WTC11 (cell line): Measurements from ENCODE around the gene CARD19. TPM values are rescaled to one million over a fixed set of nuclear protein-coding genes. Genes with fewer than 3 reads are reported as not detected.

ENCODE experiments used
- ATAC-seq: fragments of 200-7000 bp; cut with Tn5 transposase; 2 replicates; pipeline ENCODE4 v1.10.0; 2021; ENCODE audit warnings: mild to moderate bottlenecking, moderate library complexity
- CTCF ChIA-PET: fragments of 300-600 bp; sonication (Branson Sonifier 250); formaldehyde crosslinking; loops from one replicate; lab custom pipeline; 2021; ENCODE audit warnings: antibody characterized with exemption; lab: Charles Lee
- POLR2A ChIA-PET: fragments of 350-600 bp; sonication (Branson Sonifier 250); formaldehyde crosslinking; loops from one replicate; lab custom pipeline; 2021; ENCODE audit warnings: antibody characterized with exemption; lab: Charles Lee
- DNase-seq: peaks from one replicate; pipeline ENCODE4 v3.0.0; 2021; ENCODE audit warnings: low spot score
- H3K27ac Mint-ChIP-seq: 2 replicates; pipeline ENCODE4 v1.8.0; 2021; ENCODE audit warnings: mixed read lengths
- H3K27me3 Mint-ChIP-seq: 2 replicates; pipeline ENCODE4 v1.8.0; 2021; ENCODE audit warnings: low read depth, mild to moderate bottlenecking, moderate library complexity, mixed read lengths
- H3K36me3 Mint-ChIP-seq: 2 replicates; pipeline ENCODE4 v1.8.0; 2021; ENCODE audit warnings: mixed read lengths
- H3K4me1 Mint-ChIP-seq: 2 replicates; pipeline ENCODE4 v1.8.0; 2022; ENCODE audit warnings: mixed read lengths
- H3K4me3 Mint-ChIP-seq: 2 replicates; pipeline ENCODE4 v1.8.0; 2021; ENCODE audit warnings: mild to moderate bottlenecking, moderate library complexity, mixed read lengths
- H3K9me3 Mint-ChIP-seq: 2 replicates; pipeline ENCODE4 v1.8.0; 2021; ENCODE audit warnings: mixed read lengths
- AFF4 ChIP-seq: sonication (generic); formaldehyde crosslinking; IDR thresholded peaks from 2 replicates; pipeline ENCODE4 v1.8.1; 2023; ENCODE audit warnings: mild to moderate bottlenecking, missing genetic modification reagents, borderline replicate concordance
- AR ChIP-seq: fragments of 250-450 bp; sonication (Bioruptor Pico); IDR thresholded peaks from 2 replicates; pipeline ENCODE4 v1.9.0; 2021; ENCODE audit warnings: mild to moderate bottlenecking
- ARID4B ChIP-seq: sonication (generic); formaldehyde crosslinking; IDR thresholded peaks from 2 replicates; pipeline ENCODE4 v1.8.0; 2023; ENCODE audit warnings: missing genetic modification reagents, mild to moderate bottlenecking, borderline replicate concordance
- CTCF ChIP-seq: fragments of 200-600 bp; IDR thresholded peaks from 2 replicates; pipeline ENCODE4 v1.8.0; 2022; ENCODE audit warnings: antibody characterized with exemption
- E2F4 ChIP-seq: sonication (generic); formaldehyde crosslinking; IDR thresholded peaks from 2 replicates; pipeline ENCODE4 v1.8.1; 2022; ENCODE audit warnings: low read depth, mild to moderate bottlenecking, moderate library complexity, missing genetic modification reagents, borderline replicate concordance
- ELF4 ChIP-seq: sonication (generic); formaldehyde crosslinking; IDR thresholded peaks from 2 replicates; pipeline ENCODE4 v1.8.1; 2022; ENCODE audit warnings: low read depth, mild to moderate bottlenecking, moderate library complexity, missing genetic modification reagents
- ERG ChIP-seq: fragments of 250-450 bp; sonication (Bioruptor Pico); IDR thresholded peaks from 2 replicates; pipeline ENCODE4 v1.8.0; 2021; ENCODE audit warnings: mild to moderate bottlenecking
- ETV6 ChIP-seq: sonication (generic); formaldehyde crosslinking; IDR thresholded peaks from 2 replicates; pipeline ENCODE4 v1.8.1; 2022; ENCODE audit warnings: mild to moderate bottlenecking, missing genetic modification reagents
- IRF2 ChIP-seq: sonication (generic); formaldehyde crosslinking; IDR thresholded peaks from 2 replicates; pipeline ENCODE4 v1.8.0; 2022; ENCODE audit warnings: low read depth, missing genetic modification reagents, borderline replicate concordance
- JUN ChIP-seq: sonication (generic); formaldehyde crosslinking; IDR thresholded peaks from 2 replicates; pipeline ENCODE4 v1.8.0; 2023; ENCODE audit warnings: mild to moderate bottlenecking, missing genetic modification reagents
- NFATC4 ChIP-seq: fragments of 250-450 bp; sonication (Bioruptor Pico); IDR thresholded peaks from 2 replicates; pipeline ENCODE4 v1.9.0; 2021; ENCODE audit warnings: mild to moderate bottlenecking
- PRRX2 ChIP-seq: fragments of 250-450 bp; sonication (Bioruptor Pico); IDR thresholded peaks from 2 replicates; pipeline ENCODE4 v1.8.0; 2021; ENCODE audit warnings: mild to moderate bottlenecking
- SMAD4 ChIP-seq: sonication (generic); formaldehyde crosslinking; IDR thresholded peaks from 2 replicates; pipeline ENCODE4 v1.8.0; 2022; ENCODE audit warnings: mild to moderate bottlenecking, missing genetic modification reagents
- TEAD4 ChIP-seq: sonication (generic); formaldehyde crosslinking; IDR thresholded peaks from 2 replicates; pipeline ENCODE4 v1.8.0; 2022; ENCODE audit warnings: mild to moderate bottlenecking, missing genetic modification reagents
- TP53 ChIP-seq: sonication (generic); formaldehyde crosslinking; IDR thresholded peaks from 2 replicates; pipeline ENCODE4 v1.8.1; 2023; ENCODE audit warnings: mild to moderate bottlenecking, missing genetic modification reagents
- ZNF263 ChIP-seq: sonication (generic); formaldehyde crosslinking; IDR thresholded peaks from 2 replicates; pipeline ENCODE4 v1.8.1; 2022; ENCODE audit warnings: low read depth, mild to moderate bottlenecking, moderate library complexity, missing genetic modification reagents
- ZNF512 ChIP-seq: sonication (generic); formaldehyde crosslinking; IDR thresholded peaks from 2 replicates; pipeline ENCODE4 v1.8.1; 2022; ENCODE audit warnings: missing genetic modification reagents, borderline replicate concordance
- ZSCAN18 ChIP-seq: fragments of 250-450 bp; sonication (Bioruptor Pico); IDR thresholded peaks from 2 replicates; pipeline ENCODE4 v2.1.2; 2022; ENCODE audit warnings: mild to moderate bottlenecking, moderate library complexity
- total RNA-seq: library from RNA; stranded (reverse); gene quantifications from 3 replicates; pipeline ENCODE4 v1.2.3, GENCODE V29; 2021

The CARD19 gene
- total RNA-seq, 1 experiment from 2014 or later: 34.5 TPM

GRCh38 chr9:93096811-93097382 is 880 bp downstream of the CARD19 start:
- POLR2A ChIA-PET: no interaction called here
- Mint-ChIP-seq H3K9me3 (peaks cover 5% of the 10 kb centered on the region; the same call in 1 of the 2 replicates), H3K27me3 (no peaks in the 10 kb centered on the region), H3K36me3 (0 out of 2 replicates have a peak, but pooled peaks cover 2% of the 10 kb centered on the region), H3K4me1 (peaks cover 23% of the 10 kb centered on the region), H3K27ac (no peak overlapping the region), H3K4me3 (peak overlapping the region; percentile 78)
- ATAC-seq (no peak), DNase-seq (no peak)
- CTCF ChIA-PET: interaction anchor here (1.4 to 1.5 kb wide), 2 partner anchors 10 to 93 kb away, joined by 3 to 7 read pairs; no protein-coding TSS in a partner anchor
- no peak for TF ChIP-seq AFF4 (CRISPR knock-in tag)
- no peak for TF ChIP-seq AR (CRISPR knock-in tag)
- TF ChIP-seq CTCF: no peak
- no peak for TF ChIP-seq PRRX2 (CRISPR knock-in tag)
- TF ChIP-seq ZNF512 (CRISPR knock-in tag): no peak
- no peak for TF ChIP-seq ZNF263 (CRISPR knock-in tag)
- TF ChIP-seq TP53 (CRISPR knock-in tag): no peak
- no peak for TF ChIP-seq TEAD4 (CRISPR knock-in tag)
- no peak for TF ChIP-seq SMAD4
- no peak for TF ChIP-seq JUN (CRISPR knock-in tag)
- no peak for TF ChIP-seq ZSCAN18 (CRISPR knock-in tag)
- TF ChIP-seq ETV6 (CRISPR knock-in tag): no peak
- TF ChIP-seq ELF4 (CRISPR knock-in tag): no peak
- no peak for TF ChIP-seq NFATC4 (CRISPR knock-in tag)
- TF ChIP-seq ARID4B (CRISPR knock-in tag): no peak
- no peak for TF ChIP-seq E2F4
- TF ChIP-seq IRF2: no peak
- no peak for TF ChIP-seq ERG (CRISPR knock-in tag)
